ENCODE data around the gene TRIM67.

GRCh38 chr1:231159963-231160761, 1.7 kb upstream of the TRIM67 start:
- TF ChIP-seq POLR2AphosphoS5 (IDR thresholded peaks at IDR 0.05; ENCODE audit: low read depth, low read length) (no peak), TAF1 (IDR thresholded peaks at IDR 0.05; ENCODE audit: borderline replicate concordance, insufficient read depth, low read length) (no peak)
